Tibial nerve (tissue), 4 donors: ENCODE results near the gene FMC1.

Experiments used
- CTCF ChIP-seq, 5 experiments: fragments of 200-600 bp in 3 of 5; fragments of 450-650 bp in 2 of 5; sonication (generic) in 3 of 5; IDR thresholded peaks; one replicate each; pipeline ENCODE4 v1.5.1; 2016 to 2019; ENCODE audit warnings: antibody characterized with exemption in 5 of 5, mild to moderate bottlenecking in 3 of 5, moderate library complexity in 2 of 5
- EP300 ChIP-seq, 2 donors: sonication (generic); formaldehyde crosslinking; IDR thresholded peaks; one replicate each; pipeline ENCODE4 v1.6.1; 2017; ENCODE audit warnings: antibody characterized with exemption in 2 of 2, mild to moderate bottlenecking in 1 of 2
- POLR2A ChIP-seq, 2 donors: fragments of 450-650 bp; IDR thresholded peaks; one replicate each; pipeline ENCODE4 v1.6.1; 2017; ENCODE audit warnings: antibody characterized with exemption in 2 of 2, mild to moderate bottlenecking in 2 of 2, moderate library complexity in 2 of 2

- TF ChIP-seq CTCF (IDR thresholded peaks at IDR 0.05) = no peak
- TF ChIP-seq POLR2A (IDR thresholded peaks at IDR 0.05) = no peak
- TF ChIP-seq EP300 (IDR thresholded peaks at IDR 0.05) = no peak
Observed at GRCh38 chr7:139370943-139371313, 29.8 kb downstream of the FMC1 start.
